IPS DF 19.7 (cell line): ENCODE results near the gene SPHK2.
"Not testable (repeated sequence)": the region's sequence is repeated elsewhere in the genome, so short reads cannot be mapped to it uniquely, and the experiment has no call there.

ENCODE experiments used
- DNase-seq: peaks from one replicate; pipeline ENCODE4 v3.0.0-alpha.2; 2013; ENCODE audit warnings: low read depth, low spot score

Gene SPHK2

GRCh38 chr19:48618916-48619691, at the start of gene SPHK2, which contains the start of gene RPL18:
SPHK2 (plus strand) TSS chr19:48619506; CDS start chr19:48620515, 1,009 bp downstream.
RPL18 (minus strand) TSS chr19:48619178; CDS start chr19:48619143, 35 bp downstream.
- peak; percentile 99 for DNase-seq

- DNase-seq: no peak
Measured at GRCh38 chr19:48569814-48570213, 49.5 kb upstream of the SPHK2 start.

GRCh38 chr19:48571378-48572162, 47.7 kb upstream of the SPHK2 start:
- DNase-seq: no peak

GRCh38 chr19:48573163-48573505, 46.2 kb upstream of the SPHK2 start:
- DNase-seq: no peak

- no peak for DNase-seq
Measured at GRCh38 chr19:48575931-48576622, 43.2 kb upstream of the SPHK2 start.

GRCh38 chr19:48577908-48578307, 41.4 kb upstream of the SPHK2 start:
- DNase-seq: not testable (repeated sequence)

GRCh38 chr19:48578891-48579290, 40.4 kb upstream of the SPHK2 start:
- no peak for DNase-seq

- no peak for DNase-seq
Measured at GRCh38 chr19:48582168-48582567, 37.1 kb upstream of the SPHK2 start.

GRCh38 chr19:48587387-48587786, 31.9 kb upstream of the SPHK2 start:
- no peak for DNase-seq

- DNase-seq: peak; percentile 25
Measured at GRCh38 chr19:48588670-48589401, 30.5 kb upstream of the SPHK2 start.

GRCh38 chr19:48591021-48591420, 28.3 kb upstream of the SPHK2 start:
- no peak for DNase-seq

GRCh38 chr19:48595171-48595570, 24.1 kb upstream of the SPHK2 start:
- DNase-seq: no peak

- DNase-seq: no peak
Measured at GRCh38 chr19:48595833-48596232, 23.5 kb upstream of the SPHK2 start.

GRCh38 chr19:48596237-48596636, 23.1 kb upstream of the SPHK2 start:
- DNase-seq: no peak

GRCh38 chr19:48596679-48597465, 22.4 kb upstream of the SPHK2 start:
- no peak for DNase-seq

- no peak for DNase-seq
Measured at GRCh38 chr19:48598996-48599700, 20.2 kb upstream of the SPHK2 start.

GRCh38 chr19:48600679-48601417, 18.5 kb upstream of the SPHK2 start:
- no peak for DNase-seq

GRCh38 chr19:48603001-48603400, 16.3 kb upstream of the SPHK2 start:
- DNase-seq: no peak

GRCh38 chr19:48603449-48603848, 15.9 kb upstream of the SPHK2 start:
- no peak for DNase-seq
